Measurements from ENCODE around the gene TRIM42.

The TRIM42 gene

GRCh38 chr3:140636406-140637138, 41.3 kb upstream of the TRIM42 start:
- TF ChIP-seq CTCF (conservative IDR thresholded peaks at IDR 0.05; ENCODE audit: low read length) = no peak
- H3K4me3 ChIP-seq (ENCODE audit: low read length) = no peak overlapping the region
- DNase-seq (ENCODE audit: low read depth) = no peak

- no peak for TF ChIP-seq CTCF (conservative IDR thresholded peaks at IDR 0.05; ENCODE audit: low read length)
These were observed 26.6 kb upstream of the TRIM42 start for GRCh38 chr3:140651287-140651686.

GRCh38 chr3:140655678-140656077, 22.2 kb upstream of the TRIM42 start:
- no peak for DNase-seq (ENCODE audit: low read depth)
- H3K4me3 ChIP-seq (ENCODE audit: low read length) = no peak overlapping the region
- TF ChIP-seq CTCF (conservative IDR thresholded peaks at IDR 0.05; ENCODE audit: low read length) = no peak

More at GRCh38 chr3:140651287-140651686, 26.6 kb upstream of the TRIM42 start:
- no peak for DNase-seq (ENCODE audit: low read depth)
- H3K4me3 ChIP-seq (ENCODE audit: low read length) = no peak overlapping the region

- H3K4me3 ChIP-seq (ENCODE audit: low read length) = no peak overlapping the region
- DNase-seq (ENCODE audit: low read depth) = no peak
- TF ChIP-seq CTCF (conservative IDR thresholded peaks at IDR 0.05; ENCODE audit: low read length) = no peak
These were observed 13.8 kb upstream of the TRIM42 start for GRCh38 chr3:140664111-140664510.

- H3K4me3 ChIP-seq (ENCODE audit: low read length) = no peak overlapping the region
- DNase-seq (ENCODE audit: low read depth) = no peak
- no peak for TF ChIP-seq CTCF (conservative IDR thresholded peaks at IDR 0.05; ENCODE audit: low read length)
These were observed 4.7 kb downstream of the TRIM42 start for GRCh38 chr3:140682586-140682985.

GRCh38 chr3:140686128-140686527, 8.3 kb downstream of the TRIM42 start:
- no peak for TF ChIP-seq CTCF (conservative IDR thresholded peaks at IDR 0.05; ENCODE audit: low read length)
- DNase-seq (ENCODE audit: low read depth) = no peak
- H3K4me3 ChIP-seq (ENCODE audit: low read length) = no peak overlapping the region

- no peak for TF ChIP-seq CTCF (conservative IDR thresholded peaks at IDR 0.05; ENCODE audit: low read length)
- DNase-seq (ENCODE audit: low read depth) = no peak
- no peak overlapping the region for H3K4me3 ChIP-seq (ENCODE audit: low read length)
These were observed 9.1 kb downstream of the TRIM42 start for GRCh38 chr3:140686948-140687347.
